Limb (tissue), 2 donors: Measurements from ENCODE around the gene ST8SIA6.

Experiments used
- DNase-seq, 2 donors: peaks; one replicate each; pipeline ENCODE4 v3.0.0-alpha.2; 2016; ENCODE audit errors: extremely low spot score in 2 of 2

Gene ST8SIA6

GRCh38 chr10:17387861-17388503, 66.4 kb downstream of the ST8SIA6 start:
- no peak for DNase-seq

DNA sequence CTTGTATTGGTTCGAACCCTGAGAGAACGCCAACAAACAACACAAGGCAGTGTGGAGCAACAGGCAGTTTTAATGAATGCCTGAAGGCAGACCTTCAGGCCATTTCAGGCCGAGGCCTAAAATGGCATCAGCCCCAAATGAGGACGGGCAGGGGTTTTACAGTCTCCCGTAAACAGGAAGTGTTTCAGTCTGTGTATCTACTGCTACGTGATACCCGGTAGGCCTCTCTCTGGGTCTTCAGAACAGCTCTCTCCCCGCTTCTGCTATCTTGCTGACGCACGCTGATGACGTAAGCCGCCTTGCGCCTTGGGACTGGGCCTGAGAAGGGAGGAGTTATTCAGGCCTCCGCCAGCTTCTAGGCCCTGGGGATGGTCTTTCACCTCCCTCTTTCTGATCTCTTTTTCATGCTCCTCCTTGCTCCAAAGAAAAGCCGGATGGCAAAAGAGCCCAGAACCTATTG, 67.7 kb downstream of the ST8SIA6 start:
- DNase-seq, result no peak

DNA sequence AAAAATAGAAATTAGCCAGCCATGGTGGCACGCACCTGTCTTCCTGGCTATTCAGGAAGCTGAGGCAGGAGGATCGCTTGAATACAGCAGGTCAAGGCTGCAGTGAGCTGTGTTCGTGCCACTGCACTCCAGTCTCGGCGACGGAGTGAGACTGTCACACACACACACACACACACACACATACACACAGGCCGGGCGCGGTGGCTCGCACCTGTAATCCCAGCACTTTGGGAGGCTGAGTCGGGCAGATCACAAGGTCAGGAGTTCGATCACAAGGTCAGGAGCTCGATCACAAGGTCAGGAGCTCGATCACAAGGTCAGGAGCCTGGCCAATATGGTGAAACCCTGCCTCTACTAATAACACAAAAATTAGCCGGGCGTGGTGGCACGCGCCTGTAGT, 68.4 kb downstream of the ST8SIA6 start:
- no peak for DNase-seq

- DNase-seq, result no peak
Measured at GRCh38 chr10:17385066-17385465, 69.3 kb downstream of the ST8SIA6 start.

GRCh38 chr10:17383801-17384555, 70.4 kb downstream of the ST8SIA6 start:
- DNase-seq, result no peak

GRCh38 chr10:17381502-17382142, 72.8 kb downstream of the ST8SIA6 start:
- no peak for DNase-seq

DNA sequence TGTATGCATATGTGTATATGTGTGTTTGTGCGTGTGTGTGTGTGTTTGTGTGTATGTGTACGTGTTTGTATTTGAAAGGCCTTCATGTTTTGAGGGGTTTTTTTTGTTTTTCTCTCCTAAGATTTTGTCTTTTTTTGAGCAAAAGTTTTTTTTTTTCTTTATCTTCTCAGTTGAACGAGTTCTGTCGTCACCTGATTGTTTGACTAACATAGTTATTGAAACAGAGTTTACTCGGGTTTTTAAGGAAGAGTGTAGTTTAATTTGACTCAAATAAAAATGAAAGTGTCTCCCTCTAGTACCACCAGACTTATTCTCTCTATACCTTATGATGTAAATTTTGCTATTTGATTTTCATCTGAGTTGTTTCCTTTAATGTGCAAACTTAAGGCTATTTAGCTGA, 73.5 kb downstream of the ST8SIA6 start:
- no peak for DNase-seq

GRCh38 chr10:17380016-17380415, 74.4 kb downstream of the ST8SIA6 start:
- no peak for DNase-seq

DNA sequence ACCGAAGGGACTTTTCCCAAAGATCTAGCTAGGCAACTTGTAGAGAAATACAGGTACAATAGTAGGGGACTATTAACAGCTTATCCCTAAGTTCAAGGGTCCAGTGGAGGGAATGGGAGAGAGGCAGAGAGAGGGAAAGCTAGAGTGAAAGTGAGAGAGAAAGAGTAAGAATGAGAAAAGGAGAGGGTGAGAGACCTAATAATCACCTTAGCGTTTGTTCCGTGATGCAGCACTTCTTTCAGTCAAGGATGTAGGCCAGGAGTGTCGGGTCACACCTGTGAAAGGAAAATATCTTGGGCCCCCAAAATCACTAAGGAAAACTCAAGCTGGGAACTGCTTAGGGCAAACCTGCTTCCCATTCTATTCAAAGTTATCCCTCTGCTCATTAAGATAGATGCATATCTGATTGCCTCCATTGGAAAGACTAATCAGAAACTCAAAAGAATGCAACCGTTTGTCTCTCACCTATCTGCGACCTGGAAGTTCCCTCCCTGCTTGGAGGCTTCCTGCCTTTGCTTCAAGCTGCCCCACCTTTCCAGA, 75.2 kb downstream of the ST8SIA6 start:
- no peak for DNase-seq

DNA sequence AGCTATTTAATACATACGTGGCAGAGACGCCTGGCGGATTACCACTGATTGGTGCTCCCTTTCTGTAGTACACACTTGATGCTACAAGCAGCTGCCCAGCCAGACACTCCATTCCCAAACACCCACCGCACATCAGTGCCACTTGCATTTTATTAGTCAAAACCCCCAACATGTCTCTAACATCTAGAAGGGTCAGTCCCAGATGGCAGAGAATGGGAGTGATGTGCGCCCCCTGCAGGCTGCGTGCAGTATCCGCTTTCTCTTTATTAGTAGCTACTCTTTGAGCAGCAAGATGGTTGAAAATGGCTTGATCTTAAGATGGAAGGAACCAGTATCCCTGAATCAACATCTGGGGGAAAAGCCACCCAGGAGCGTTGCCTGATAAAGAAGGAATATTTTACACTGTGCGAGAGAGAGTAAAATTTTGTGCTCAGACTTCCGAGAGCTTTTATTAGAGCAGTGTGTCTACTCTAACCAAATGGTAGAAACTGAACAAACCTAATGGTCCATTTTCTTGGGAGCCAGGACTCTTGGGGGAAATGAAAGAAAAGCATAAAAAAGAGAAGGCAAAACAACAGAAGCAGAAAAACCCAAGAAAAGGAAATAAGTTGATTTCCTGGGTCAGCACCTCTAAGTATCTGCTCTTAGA, 78.3 kb downstream of the ST8SIA6 start:
- no peak for DNase-seq

DNA sequence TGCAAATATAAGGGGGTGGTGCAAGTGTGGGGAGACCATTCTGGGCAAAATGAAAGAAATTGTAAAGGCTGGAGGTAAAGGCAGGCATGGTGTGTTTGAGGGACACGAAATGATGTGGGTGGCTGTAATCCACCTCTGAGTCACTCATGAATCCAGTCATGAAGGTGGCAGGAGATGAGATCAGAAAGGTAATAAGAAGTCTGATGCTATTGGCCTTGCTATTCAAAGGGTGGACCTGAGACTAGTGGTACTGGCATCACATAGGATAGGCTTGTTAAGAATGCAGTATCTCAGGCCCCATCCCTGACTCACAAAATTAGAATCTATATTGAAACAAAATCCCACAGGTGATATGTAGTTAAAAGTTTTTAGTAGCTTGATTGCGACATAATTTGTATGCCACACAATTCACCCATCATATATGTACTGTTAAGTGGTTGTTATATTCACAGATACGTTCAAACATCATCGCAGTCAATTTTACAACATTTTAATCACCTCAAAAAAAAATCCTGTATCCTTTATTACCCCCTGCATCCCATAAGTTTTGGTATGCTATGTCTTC, 85.6 kb downstream of the ST8SIA6 start:
- DNase-seq, result no peak

GRCh38 chr10:17366705-17367104, 87.7 kb downstream of the ST8SIA6 start:
- DNase-seq, result no peak

DNA sequence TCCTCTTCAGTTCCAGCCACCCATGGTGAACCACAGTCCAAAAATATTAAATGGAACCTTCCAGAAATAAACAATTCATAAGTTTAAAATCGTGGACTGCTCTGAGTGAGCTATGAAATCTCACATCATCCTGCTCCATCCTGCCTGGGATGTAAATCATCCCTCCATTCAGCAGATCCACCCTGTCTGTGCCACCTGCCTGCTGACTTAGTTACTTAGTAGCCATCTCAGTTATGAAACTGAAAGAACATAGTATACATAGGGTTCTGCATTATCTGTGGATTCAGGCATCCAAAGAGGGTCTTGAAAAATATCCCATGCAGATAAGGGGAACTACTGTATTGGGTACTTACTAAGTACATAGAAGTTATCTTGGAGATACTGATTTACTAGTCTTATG, 89.0 kb downstream of the ST8SIA6 start:
- no peak for DNase-seq

GRCh38 chr10:17358461-17358860, 95.9 kb downstream of the ST8SIA6 start:
- DNase-seq, result no peak

DNA sequence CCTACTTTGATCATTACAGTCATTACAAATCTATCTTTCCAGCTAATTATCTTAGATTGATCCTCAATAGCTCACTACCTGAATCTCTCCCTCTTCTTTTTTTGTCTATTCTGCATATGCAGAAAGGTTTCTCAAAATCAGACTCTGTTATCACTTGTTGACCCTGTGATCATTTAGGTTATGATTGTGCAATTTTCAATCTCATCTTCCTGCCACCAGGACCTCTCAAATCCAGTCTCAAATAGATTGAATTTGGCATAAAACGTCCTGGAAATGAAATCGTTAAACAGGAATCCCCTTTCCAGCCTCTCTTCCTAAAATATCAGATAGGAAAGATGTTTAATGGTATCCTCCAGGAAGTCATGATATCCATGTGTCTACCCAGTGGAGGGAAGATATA, 96.6 kb downstream of the ST8SIA6 start:
- DNase-seq, result no peak

DNA sequence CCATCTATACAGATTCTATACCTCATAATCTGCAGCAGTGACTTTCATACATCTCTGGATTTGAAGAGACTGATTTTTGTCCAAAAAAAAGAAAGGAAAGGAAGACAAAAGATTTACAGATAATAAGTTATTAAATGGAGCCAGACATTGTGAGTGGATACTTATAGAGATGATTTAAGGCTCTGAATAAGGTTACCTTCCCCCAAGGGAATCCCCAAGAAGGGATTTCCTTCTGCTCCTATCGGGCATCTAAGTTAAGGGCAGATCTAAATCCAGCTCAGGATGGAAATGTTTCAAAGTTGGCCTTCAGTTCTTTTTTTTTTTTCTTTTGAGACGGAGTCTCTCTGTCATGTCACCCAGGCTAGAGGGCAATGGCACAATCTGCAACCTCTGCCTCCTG, 97.6 kb downstream of the ST8SIA6 start:
- DNase-seq, result no peak

GRCh38 chr10:17354781-17355180, 99.6 kb downstream of the ST8SIA6 start:
- DNase-seq, result no peak

DNA sequence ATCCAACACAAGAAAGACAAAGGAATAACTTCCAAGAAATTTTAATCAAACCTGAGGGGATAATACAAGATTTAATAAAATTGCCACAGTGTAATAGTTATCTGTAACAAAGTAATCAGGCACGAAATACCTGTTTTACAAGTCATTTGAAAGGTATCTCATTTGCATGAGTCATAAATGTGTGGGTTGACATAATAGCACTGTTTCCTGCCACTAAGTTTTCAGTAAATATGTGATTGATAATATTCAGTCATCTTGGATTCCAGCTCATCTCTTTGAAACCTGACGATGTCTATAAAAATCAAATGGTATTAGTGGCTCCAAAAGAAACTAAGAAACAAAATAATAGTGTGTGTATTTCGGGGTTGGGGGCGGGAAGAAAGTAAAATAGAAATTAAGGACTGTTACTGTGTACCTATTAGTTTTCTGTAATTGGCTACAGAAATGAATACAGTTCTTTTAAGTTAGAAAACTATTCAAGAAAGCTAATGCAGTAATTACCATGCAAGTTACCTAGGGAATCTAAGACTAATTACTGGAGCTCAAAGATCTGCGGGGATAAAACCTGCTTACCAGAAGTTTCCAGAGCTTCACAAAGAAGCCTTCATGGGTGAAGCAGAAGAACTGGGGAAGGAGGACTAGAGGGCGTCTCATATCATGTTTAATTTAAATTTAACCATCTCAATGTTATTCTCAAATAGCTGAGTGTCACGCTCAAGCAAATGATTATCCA, 100.7 kb downstream of the ST8SIA6 start:
- DNase-seq, result no peak

- no peak for DNase-seq
Measured at GRCh38 chr10:17352583-17352982, 101.8 kb downstream of the ST8SIA6 start.

DNA sequence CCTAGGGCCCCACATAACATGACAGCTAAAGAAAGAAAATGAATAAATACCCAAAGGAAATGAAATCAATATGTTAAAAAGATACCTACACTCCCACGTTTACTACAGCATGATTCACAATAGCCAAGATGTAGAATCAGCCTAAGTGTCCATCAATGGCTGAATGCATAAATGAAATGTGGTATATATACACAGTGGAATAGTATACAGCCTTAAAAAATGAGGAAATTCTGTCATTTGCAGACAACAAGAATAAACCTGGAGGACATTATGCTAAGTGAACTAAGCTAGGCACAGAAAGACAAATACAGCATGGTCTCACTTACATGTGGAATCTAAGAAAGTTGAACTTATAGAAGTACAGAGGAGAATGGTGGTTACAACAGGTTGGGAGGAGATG, 102.9 kb downstream of the ST8SIA6 start:
- DNase-seq, result no peak

DNA sequence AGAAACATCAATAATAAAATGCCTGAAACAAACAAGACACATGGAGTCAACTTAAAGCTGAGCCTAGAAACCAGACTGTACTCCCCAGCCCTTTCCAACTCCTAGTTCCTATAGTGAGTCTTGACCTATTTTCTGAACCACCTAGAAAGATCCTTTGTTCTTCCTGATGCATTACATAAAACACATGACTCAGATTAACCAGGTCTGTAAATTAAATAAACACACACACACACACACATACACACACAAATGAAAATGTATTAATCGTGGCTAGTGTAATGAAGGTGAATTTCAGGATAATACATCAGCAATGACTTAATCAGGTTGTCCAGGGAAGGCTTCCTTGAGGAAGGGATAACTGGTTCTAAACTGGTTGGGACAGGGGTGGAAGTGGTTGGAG, 104.7 kb downstream of the ST8SIA6 start:
- DNase-seq, result no peak
